WI38 (cell line): Measurements from ENCODE around the gene CABP7.

Source experiments
- H3K4me3 ChIP-seq: 2 replicates; pipeline ENCODE4 v1.5.1; 2011; ENCODE audit warnings: low read depth, mild to moderate bottlenecking, control low read depth, low read length
- TF ChIP-seq, protein P1 (sequence below): IDR thresholded peaks from 2 replicates; pipeline ENCODE4 v1.5.1; 2012; ENCODE audit warnings: low read depth, mild to moderate bottlenecking, control low read depth, low read length

The CABP7 gene

DNA sequence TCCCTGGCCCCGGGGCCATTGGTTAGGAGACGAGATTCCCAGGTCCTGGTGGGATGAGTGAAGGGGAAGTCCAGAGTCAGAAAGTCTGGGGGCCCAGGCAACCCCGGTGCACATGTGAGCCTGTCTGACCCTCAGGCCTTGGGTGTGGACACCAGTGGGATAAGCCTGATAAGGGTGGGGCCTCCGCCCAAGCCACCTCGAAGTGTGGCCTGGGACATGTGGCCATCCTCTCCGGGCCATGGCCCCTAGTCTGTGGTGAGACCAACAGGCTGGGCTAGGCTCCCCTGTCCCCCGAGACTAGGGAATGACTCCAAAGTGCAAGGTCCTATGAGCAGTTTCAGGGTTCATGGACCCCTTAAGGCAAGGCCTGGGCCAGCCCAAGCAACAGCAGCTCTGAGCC is 6.3 kb downstream of the CABP7 start:
- H3K4me3 ChIP-seq: no peak overlapping the region
- TF ChIP-seq, protein P1, sequence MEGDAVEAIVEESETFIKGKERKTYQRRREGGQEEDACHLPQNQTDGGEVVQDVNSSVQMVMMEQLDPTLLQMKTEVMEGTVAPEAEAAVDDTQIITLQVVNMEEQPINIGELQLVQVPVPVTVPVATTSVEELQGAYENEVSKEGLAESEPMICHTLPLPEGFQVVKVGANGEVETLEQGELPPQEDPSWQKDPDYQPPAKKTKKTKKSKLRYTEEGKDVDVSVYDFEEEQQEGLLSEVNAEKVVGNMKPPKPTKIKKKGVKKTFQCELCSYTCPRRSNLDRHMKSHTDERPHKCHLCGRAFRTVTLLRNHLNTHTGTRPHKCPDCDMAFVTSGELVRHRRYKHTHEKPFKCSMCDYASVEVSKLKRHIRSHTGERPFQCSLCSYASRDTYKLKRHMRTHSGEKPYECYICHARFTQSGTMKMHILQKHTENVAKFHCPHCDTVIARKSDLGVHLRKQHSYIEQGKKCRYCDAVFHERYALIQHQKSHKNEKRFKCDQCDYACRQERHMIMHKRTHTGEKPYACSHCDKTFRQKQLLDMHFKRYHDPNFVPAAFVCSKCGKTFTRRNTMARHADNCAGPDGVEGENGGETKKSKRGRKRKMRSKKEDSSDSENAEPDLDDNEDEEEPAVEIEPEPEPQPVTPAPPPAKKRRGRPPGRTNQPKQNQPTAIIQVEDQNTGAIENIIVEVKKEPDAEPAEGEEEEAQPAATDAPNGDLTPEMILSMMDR: no peak

DNA sequence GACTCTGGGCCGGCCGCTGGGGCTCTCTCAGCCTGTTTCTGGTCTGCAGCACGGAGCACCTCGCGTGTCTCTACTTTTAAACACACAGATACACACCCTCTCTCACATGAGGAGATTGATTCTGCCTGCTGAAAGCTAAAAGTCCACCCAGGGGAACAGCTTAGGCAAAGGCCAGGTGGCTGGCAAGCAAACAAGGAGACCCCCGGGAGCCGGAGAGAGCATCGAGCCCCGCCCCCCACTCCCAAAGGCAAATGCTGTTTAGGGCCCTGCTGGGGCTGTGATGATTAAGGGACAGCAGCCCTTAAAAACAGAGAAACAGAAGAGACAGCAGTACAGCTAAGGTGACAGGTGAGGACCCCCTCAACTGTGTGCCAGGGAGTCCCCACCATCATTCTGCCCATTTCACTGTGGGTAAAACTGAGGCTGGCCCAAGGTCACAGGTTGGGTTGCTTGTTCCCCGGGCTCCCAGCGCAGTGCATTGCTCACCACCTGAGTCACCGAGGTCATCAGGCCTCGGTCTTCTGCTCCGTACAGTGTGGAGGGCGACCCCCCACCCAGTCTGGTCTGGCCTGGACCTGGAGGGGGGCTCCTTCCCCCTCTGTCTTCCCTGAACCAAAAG is 6.8 kb downstream of the CABP7 start:
- TF ChIP-seq, protein P1: no peak
- no peak overlapping the region for H3K4me3 ChIP-seq

DNA sequence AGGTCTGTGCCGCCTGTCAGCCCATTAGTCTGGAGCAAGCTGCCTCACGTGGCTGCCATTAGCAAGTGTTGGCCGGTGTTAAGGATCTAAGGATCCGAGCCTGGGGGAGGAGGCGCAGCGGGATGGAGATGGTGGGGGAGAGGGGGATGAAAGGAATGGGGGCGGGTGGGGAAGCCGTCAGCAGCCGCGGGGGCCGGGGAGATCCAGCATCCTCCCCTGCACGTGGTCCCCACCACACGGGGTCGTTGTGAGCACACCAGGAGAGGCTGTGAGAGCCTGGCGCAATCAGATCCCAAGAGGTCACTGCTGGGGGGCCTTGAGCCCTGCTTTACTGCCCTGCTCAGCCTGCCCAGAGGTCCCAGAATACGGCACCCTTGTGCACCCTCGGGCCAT is 7.3 kb downstream of the CABP7 start:
- TF ChIP-seq, protein P1: peak; percentile 19
- no peak overlapping the region for H3K4me3 ChIP-seq

DNA sequence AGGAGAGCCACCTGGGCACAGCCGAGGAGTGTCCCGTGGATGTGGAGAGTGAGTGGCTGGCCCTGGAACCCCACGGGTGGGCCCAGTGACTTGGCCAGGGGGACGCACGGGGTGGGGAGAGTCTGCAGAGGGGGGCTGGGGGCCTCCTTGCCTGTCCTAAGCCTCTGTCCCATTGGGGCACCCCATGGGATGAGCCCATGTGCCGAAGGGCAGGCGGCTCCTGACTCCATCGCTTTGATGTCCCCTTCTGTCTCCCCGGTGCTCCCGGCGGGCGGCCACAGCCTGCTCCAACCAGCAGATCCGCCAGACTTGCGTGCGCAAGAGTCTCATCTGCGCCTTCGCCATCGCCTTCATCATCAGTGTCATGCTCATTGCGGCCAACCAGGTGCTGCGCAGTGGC is 9.4 kb downstream of the CABP7 start:
- H3K4me3 ChIP-seq: no peak overlapping the region
- TF ChIP-seq, protein P1: no peak

DNA sequence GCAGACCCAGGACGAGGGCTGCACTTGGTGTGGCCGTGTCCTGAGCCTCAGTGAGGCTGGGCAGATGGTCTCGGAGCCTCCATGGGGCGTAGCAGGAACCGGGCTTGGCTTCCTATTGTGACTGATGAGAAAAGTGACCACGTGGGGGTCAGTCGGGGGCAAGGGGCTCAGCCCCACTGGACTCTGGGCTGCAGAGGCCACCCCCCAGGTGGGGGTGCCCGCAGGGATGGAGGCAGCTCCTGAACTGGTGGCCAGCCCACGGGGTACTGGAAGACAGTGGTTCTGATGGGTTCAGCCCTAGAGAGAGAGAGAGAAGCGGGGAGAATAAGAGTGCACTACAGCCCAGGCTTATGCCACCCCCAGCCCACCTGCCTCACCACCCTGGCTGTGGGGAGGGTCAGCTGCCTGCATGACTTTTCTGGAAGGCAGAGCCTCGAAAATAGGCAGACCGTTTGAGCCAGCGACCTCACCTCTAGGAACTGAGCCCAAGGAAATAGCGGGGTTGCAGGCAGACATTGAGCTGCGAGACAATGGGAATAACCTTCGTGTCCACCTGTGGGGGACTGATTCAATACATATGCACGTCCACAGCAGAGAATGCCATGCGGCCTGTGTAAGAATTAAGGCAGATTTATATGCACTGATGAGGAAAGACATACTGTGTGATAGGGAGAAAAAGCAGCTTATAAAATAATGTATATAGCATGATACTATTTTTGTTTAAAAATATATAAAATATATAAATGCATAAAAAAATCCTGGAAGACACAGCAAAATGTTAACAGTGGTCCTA is 11.5 kb downstream of the CABP7 start:
- H3K4me3 ChIP-seq: no peak overlapping the region
- TF ChIP-seq, protein P1: no peak

DNA sequence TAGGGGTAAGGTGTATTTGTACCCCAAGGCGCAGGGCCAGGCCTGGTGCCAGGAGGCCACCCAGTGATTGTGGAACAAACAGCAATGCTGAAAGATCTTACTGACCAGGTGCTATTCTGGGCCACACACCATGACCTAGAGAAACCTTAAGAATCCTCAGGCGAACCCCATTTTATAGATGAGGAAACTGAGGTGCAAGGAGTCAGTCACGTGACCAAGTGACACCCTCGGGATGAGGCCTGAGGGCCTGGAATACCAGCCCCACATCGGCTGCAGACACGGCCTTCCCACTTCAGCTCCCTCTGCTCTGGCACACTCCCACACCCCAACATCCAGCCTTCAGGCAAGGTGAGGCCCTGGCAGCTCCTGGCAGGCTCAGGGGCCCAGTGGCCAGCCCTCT is 13.1 kb downstream of the CABP7 start:
- TF ChIP-seq, protein P1: no peak
- H3K4me3 ChIP-seq: no peak overlapping the region

DNA sequence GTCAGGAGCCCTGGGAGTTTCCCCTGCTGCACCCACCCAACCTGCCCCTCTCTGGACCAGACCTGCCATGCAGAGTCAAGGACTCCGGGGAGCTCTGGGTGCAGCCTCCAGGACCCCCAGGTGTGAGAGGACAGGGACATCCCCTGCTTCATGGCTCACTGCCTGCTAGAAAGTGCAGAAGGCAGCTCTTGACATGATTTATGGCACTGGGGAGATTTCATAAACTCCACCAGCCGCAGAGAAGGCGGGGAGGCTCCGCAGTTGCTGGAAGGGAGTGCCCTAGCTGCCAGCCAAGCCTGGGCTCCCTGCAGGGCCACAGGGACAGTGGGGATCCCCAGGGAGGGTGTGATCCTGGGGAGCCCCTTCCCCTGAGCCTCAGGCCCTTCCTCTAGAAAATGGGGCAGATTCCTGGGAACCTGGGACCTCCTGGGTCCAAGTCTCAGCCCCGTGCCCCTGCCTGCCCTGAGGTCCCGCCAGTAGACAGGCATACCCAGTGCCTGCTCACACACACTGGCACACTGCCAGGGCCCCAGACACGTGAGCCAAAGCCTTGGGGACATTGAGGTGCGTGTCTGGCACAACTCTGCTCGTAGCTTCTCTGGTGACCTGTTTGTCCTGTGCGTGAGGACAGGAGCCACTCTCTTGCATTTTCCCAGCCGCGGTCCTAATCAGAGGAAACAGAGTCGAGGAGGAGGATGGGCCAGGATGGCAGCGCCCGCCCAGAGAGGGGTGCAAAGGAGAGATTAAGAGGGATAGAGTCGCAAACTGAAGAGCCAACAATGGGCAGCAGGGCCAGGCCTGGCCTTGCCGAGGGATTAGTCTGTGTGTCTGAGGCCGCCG is 13.8 kb downstream of the CABP7 start:
- no peak overlapping the region for H3K4me3 ChIP-seq
- TF ChIP-seq, protein P1: no peak
